H4 (cell line): ENCODE measurements around the gene KCNB1. TPM values are rescaled to one million over a fixed set of nuclear protein-coding genes. Genes with fewer than 3 reads are reported as not detected.
A peak's percentile ranks its signal among the peaks of the same experiment; 100 is the strongest.

Source experiments
- DNase-seq: peaks from one replicate; pipeline ENCODE4 v3.0.0-alpha.2; 2015; ENCODE audit warnings: low spot score
- total RNA-seq: library from RNA; depleted of rRNA; stranded (reverse); fragments of >200 nt; shearing (Covaris generic); gene quantifications from 2 replicates; pipeline ENCODE4 v1.2.3, GENCODE V29; 2014

The KCNB1 gene
- total RNA-seq, 1 experiment from 2014 or later: 0.02 TPM

GRCh38 chr20:49470922-49471321 lies 11.5 kb downstream of the KCNB1 start:
- no peak for DNase-seq

GRCh38 chr20:49469060-49469459 lies 13.4 kb downstream of the KCNB1 start:
- DNase-seq: no peak

DNA sequence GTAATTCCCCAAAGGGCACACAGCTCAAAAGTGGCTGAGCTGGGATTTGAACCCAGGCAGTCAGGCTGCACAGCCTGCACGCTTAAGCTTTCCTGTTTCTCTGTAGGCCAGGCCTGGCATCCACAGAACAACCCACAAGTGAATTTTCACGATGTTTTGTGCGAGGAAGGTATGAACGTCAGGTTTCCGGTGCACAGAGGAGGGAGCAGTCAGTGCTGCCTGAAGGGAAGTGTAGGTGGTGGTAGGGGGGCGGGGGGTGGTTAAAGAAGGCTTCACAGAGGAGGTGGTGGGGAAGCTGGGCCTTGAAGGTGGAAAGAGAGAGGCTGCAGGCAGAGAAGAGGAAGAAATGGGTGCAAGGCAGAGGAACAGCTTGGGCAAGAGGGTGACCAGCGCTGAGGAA lies 14.1 kb downstream of the KCNB1 start:
- no peak for DNase-seq

- no peak for DNase-seq
These were observed 16.2 kb downstream of the KCNB1 start for GRCh38 chr20:49466114-49466912.

GRCh38 chr20:49464556-49464955 lies 17.9 kb downstream of the KCNB1 start:
- DNase-seq: no peak

- DNase-seq: no peak
These were observed 19.8 kb downstream of the KCNB1 start for GRCh38 chr20:49462626-49463025.

GRCh38 chr20:49461894-49462620 lies 20.4 kb downstream of the KCNB1 start:
- no peak for DNase-seq

DNA sequence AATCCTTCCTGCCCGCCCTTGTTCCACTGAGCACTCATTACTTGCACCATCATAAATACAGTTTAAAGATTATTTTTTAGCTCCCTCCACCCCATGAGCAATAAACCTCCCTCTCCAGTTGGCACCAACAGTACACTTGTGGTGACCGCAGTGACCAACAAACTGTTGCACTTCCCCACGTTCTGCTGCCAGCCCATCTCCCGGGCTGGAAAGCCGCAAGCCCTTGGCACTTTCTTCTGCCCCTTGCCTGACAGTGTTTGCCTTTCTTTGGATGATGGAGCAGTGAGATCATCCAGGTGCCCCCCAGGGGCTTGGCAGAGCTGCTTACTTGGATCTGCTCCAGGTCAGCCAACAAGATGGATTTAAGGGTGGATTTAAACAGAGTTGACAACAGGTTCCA lies 21.6 kb downstream of the KCNB1 start:
- peak; percentile 95 for DNase-seq

DNA sequence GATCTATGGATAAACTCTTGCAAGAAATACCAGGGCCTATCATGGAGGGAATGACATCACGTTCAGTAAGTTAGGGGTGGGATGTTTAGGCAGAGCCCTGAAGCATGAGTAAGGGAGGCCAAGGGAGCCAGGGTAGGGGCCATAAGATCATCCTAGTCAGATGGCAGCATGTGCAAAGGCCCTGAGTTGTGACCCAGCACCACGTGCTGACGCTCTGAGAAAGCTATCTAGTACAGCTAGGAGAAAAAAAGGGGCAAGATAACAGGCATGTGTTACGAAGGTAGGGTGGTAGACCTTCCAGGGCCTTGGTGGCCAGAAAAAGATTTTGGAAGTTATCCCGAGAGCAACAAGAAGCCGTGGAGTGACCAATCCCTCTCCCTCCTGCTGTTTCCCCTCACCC lies 22.3 kb downstream of the KCNB1 start:
- DNase-seq: no peak

- no peak for DNase-seq
These were observed 22.8 kb downstream of the KCNB1 start for GRCh38 chr20:49459684-49460083.

DNA sequence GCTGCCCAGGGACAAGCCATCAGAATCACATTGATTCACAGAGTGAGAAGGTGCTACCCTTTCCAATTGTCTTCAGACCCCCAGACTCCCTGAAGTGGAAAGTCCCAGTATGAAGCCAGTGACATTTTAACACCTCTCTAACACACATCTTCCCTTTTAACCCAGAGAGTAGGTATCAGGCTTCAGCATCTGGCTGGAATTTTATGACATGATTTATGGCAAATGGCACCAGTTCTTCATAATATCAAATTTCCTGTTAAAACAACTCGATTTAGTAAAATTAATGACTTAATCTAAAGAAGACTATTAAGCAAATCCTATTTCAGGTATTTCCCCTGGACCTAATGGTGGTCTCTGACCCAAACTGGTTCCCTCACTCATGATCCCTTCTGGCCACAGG lies 25.0 kb downstream of the KCNB1 start:
- no peak for DNase-seq

DNA sequence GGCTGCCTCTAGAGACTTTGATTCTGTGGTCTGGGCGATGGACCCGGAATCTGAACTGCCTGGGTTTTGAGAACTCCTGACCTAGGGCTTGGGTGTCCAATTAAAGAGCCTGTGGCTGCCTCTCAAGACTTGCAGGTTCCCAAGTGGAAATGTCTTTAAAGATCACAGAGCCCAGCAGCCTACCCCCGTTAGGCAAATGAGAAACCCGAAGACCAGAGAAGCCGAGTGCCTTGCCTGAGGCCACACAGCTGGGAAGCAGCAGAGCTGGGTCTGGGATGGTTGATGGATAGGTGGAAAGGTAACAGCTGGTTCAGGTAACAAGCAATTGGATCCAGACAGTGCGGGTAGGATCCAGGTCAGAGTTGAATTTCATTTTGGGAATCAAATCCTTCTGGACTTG lies 25.8 kb downstream of the KCNB1 start:
- no peak for DNase-seq

DNA sequence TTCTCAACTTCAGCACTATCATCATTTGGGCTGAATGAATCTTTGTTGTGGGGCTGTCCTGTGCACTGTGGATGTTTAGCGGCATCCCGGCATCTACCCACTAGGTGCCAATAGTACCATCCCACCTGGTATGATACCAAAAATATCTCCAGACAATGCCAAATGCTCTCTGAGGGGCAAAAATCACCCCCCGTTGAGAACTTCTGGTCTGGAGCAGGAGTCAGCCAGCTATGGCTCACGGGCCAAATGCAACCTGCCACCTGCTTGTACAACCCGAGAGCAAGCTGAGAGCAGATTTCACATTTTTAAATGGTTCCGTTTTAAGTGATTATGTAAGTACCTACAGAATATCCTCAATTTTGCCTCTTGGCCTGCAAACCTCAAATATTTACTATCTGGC lies 26.8 kb downstream of the KCNB1 start:
- DNase-seq: no peak

GRCh38 chr20:49452011-49452482 lies 30.4 kb downstream of the KCNB1 start:
- peak; percentile 28 for DNase-seq

DNA sequence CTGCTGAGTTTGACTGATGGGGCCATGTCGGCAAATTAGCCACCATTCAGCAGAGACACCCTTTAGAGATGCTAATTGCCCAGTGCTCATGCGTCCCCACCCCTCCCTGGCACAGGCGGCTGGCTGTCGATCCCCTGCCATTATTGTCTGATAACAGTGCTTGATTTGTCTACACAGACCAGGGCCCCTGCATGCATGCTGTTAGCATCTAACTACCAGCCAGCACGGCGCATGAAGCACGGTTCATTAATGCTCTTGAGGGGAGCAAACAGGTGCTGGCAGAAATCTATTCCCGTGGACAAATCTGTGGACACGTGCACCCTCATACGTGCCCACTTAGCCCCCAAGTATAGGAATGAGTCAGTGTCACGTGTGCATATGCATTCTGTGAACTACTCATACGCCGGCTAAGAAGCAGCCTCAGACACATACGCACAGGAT lies 32.2 kb downstream of the KCNB1 start:
- DNase-seq: no peak

DNA sequence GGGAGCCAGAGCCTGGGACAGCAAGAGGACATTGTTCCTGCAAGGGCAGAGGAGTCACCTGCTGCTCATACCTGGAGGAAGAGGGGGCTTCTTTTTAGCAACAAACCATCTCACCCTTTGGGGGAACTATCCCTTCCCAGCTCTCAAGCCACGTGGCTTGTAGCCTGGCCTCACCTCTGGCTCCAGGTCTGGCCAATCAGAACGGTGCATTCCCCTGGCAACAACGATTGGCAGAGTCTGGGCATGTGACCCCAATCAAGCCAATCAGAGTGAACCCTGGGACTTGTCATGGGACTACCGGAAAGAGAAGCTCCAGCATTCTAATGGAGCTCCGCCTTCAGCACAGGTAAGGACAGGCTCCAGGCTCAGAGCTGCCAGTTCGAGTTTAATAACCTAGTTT lies 33.6 kb downstream of the KCNB1 start:
- DNase-seq: no peak

DNA sequence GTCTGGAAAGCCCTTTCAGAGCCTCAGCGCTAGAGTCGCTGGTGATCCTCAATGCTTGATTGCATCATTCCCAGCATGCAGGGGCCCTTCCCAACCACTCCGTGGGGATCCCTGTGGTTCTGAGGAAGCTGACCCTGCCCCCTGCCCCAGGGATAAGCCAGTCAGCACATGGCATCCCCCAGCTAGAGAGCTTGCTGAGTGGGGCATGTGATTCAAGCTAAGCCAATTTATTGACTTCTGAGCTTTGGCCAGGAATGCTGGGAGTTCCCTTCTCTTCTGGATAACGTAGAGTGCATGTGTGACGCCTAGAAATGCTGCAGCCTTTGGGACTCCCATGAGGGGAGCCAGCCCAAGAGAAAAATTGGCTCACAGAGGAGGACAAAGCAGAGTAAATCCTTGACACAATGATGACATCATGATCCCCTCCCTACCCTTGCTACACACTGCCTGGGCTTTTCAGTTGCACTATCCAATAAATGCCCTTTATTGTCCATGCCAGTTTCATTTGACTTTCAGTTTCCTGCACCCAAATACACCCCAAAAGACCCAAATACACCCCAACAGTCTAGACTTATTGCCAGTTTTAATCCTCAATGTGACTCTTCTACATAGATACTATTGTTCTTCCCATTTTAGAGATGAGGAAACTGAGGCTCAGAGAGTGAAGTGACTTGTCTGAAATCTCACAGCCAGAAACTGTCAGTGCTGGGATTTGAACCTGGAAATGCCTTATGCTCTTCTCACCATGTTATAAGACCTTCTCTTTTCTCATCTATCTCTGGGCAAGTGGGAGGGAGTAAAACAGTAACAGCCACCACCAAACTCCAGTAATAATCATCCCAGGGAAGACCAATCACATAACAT lies 34.3 kb downstream of the KCNB1 start:
- DNase-seq: no peak

DNA sequence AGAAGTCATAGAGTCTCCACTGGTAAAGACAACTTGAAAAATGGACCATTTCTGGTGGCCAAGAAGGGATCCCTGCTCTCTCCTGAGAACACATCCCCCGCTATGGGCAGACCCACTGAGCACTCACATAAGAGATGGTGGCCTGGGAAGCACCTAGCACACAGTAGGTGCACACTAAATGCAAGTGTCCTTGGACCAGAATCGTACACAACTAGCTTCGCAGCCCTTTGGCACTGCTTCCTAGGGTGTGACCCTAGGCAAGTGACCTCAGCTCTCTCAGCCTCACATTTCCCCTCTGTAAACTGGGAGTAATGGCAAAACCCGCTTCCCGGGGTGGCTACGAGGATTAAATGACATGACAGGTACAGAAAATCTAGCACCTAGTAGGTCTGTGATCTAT lies 35.1 kb downstream of the KCNB1 start:
- DNase-seq: no peak

- peak; percentile 49 for DNase-seq
These were observed 35.7 kb downstream of the KCNB1 start for GRCh38 chr20:49446808-49447207.

GRCh38 chr20:49446080-49446479 lies 36.4 kb downstream of the KCNB1 start:
- no peak for DNase-seq

DNA sequence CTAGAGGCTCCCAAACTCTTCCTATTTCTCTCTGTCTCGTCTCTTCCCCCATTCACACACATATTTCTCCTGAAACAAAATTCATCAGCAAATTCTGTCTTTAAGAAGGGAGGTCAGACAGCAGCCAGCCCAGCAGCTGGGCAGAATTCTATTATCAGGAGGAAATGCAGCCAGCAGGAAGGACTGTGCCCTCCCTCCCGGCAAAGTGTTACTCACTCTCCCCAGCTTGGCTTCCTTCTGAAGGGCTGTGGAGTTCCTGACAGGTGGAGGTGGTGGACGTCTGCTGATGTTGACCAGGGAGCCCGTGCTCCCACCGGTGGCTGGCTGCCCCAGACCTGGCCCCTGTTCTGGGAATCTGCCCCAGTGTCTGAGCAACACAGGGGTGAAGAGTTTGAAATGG lies 37.3 kb downstream of the KCNB1 start:
- DNase-seq: no peak

DNA sequence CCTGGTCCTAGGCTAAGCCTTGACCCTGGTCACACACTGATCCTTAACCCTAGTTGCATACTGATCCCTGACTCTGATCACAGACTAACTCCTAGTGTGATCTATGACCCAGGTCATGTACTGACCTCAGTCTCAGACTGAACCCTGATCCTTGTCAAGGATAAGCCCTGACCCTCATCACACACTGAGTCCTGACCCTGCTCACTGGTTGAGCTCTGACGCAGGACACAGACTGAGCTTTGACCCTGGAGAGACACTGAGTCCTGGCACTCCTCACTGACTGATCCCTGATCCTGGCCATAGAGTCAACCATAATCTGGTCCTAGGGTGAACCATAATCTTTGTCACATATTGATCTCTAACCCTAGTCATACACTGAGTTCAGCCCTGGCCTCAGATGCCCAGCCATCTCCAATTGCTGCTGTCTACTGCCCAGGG lies 37.9 kb downstream of the KCNB1 start:
- no peak for DNase-seq
